Neutrophil (primary cell): ENCODE results near the gene GPC5.

Experiments
- H3K27ac ChIP-seq: fragments of 200-600 bp; sonication (generic); 2 replicates; pipeline ENCODE4 v1.5.1; 2016; ENCODE audit warnings: mild to moderate bottlenecking, moderate library complexity
- H3K27me3 ChIP-seq: fragments of 200-600 bp; sonication (generic); 2 replicates; pipeline ENCODE4 v1.6.0; 2016; ENCODE audit warnings: mild to moderate bottlenecking
- H3K36me3 ChIP-seq: fragments of 200-600 bp; sonication (generic); 2 replicates; pipeline ENCODE4 v1.5.1; 2017
- H3K4me1 ChIP-seq, 2 experiments: fragments of 200-600 bp in 1 of 2; sonication (generic) in 1 of 2; 1 replicate in 1 of 2; 2 replicates in 1 of 2; pipeline versions ENCODE4 v1.5.1 to v1.6.1; 2013 to 2016; ENCODE audit warnings: low read depth in 1 of 2, low read length in 1 of 2, mild to moderate bottlenecking in 1 of 2, moderate library complexity in 1 of 2; ENCODE audit not compliant: control insufficient read depth in 1 of 2, insufficient read depth in 1 of 2
- H3K4me3 ChIP-seq, 2 experiments: fragments of 200-600 bp in 1 of 2; sonication (generic) in 1 of 2; 1 replicate in 1 of 2; 2 replicates in 1 of 2; pipeline ENCODE4 v1.5.1; 2013 to 2016; ENCODE audit warnings: low read depth in 1 of 2, low read length in 1 of 2, mild to moderate bottlenecking in 1 of 2, moderate library complexity in 1 of 2
- H3K9me3 ChIP-seq: fragments of 200-600 bp; sonication (generic); 2 replicates; pipeline ENCODE4 v1.5.1; 2016
- TF ChIP-seq, protein P1 (sequence below): fragments of 200-600 bp; sonication (generic); IDR thresholded peaks from 2 replicates; pipeline ENCODE4 v1.5.1; 2016; ENCODE audit warnings: antibody characterized with exemption

The GPC5 gene

DNA sequence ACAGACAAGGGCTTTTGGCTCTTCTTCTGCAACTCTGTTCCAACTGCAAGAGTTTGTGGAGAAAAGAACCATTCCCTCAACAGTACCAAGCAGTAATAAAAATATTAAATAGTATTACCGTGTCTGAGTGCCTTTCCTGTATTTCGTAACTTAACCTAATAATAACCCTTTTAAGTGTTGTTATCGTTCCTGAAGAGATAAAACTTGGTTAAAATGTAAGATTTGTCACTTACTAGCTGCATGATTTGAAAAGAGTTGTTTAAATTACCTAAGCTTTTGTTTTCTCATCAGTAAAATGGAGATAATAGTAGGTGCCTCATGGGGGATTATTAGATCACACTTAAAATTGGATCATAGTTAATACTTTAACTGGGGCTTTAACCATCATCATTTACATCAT, 447.2 kb downstream of the GPC5 start:
- Histone ChIP-seq H3K27me3 (no peaks in the 10 kb centered on the region), H3K4me1 (peaks cover 0 to 13% of the 10 kb centered on the region in 2 experiments), H3K9me3 (no peaks in the 10 kb centered on the region), H3K36me3 (no peaks in the 10 kb centered on the region), H3K27ac (no peak overlapping the region), H3K4me3 (no peak overlapping the region)
- TF ChIP-seq, protein P1, sequence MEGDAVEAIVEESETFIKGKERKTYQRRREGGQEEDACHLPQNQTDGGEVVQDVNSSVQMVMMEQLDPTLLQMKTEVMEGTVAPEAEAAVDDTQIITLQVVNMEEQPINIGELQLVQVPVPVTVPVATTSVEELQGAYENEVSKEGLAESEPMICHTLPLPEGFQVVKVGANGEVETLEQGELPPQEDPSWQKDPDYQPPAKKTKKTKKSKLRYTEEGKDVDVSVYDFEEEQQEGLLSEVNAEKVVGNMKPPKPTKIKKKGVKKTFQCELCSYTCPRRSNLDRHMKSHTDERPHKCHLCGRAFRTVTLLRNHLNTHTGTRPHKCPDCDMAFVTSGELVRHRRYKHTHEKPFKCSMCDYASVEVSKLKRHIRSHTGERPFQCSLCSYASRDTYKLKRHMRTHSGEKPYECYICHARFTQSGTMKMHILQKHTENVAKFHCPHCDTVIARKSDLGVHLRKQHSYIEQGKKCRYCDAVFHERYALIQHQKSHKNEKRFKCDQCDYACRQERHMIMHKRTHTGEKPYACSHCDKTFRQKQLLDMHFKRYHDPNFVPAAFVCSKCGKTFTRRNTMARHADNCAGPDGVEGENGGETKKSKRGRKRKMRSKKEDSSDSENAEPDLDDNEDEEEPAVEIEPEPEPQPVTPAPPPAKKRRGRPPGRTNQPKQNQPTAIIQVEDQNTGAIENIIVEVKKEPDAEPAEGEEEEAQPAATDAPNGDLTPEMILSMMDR: no peak

DNA sequence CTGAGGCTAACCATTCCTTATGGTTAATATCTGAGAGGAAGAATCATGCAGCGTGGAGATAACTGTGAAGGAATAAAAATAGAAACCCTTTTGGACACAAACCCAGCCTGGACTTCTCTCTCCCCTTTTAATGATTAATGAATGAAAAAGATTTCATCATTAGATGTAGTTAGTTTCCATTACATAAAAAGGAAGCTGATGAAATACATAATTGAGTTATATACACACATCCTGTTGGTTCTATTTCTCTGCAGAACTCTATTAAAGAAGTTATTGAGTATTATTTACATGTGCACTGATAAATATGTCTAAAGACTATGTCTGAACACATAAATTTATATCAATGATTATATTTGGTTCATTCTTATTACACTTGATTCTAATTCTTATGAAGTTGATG, 465.3 kb downstream of the GPC5 start:
- H3K4me1 ChIP-seq: peaks cover 0 to 22% of the 10 kb centered on the region in 2 experiments
- H3K9me3 ChIP-seq: no peaks in the 10 kb centered on the region
- no peak overlapping the region for H3K27ac ChIP-seq
- no peaks in the 10 kb centered on the region for H3K27me3 ChIP-seq
- TF ChIP-seq, protein P1: no peak
- H3K36me3 ChIP-seq: no peaks in the 10 kb centered on the region
- H3K4me3 ChIP-seq: no peak overlapping the region

DNA sequence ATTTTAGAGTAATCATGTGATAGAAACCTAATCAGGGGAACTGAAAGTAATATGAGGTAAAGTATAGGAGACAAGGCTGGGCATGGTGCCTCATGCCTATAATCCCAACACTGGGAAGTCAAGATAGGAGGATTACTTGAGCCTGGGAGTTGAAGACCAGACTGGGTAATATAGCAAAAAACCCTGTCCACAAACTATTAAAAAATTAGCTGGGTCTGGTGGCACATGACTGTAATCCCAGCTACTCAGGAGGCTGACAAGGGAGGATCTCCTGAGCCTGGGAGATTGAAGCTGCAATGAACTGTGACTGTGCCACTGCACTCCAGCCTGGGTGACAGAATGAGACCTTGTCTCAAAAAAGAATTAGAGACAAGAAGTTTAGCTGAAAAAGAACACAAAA, 469.9 kb downstream of the GPC5 start:
- Histone ChIP-seq H3K4me3 (no peak overlapping the region), H3K4me1 (peaks cover 0 to 10% of the 10 kb centered on the region in 2 experiments), H3K36me3 (no peaks in the 10 kb centered on the region), H3K27me3 (no peaks in the 10 kb centered on the region), H3K9me3 (no peaks in the 10 kb centered on the region), H3K27ac (no peak overlapping the region)
- TF ChIP-seq, protein P1: no peak

DNA sequence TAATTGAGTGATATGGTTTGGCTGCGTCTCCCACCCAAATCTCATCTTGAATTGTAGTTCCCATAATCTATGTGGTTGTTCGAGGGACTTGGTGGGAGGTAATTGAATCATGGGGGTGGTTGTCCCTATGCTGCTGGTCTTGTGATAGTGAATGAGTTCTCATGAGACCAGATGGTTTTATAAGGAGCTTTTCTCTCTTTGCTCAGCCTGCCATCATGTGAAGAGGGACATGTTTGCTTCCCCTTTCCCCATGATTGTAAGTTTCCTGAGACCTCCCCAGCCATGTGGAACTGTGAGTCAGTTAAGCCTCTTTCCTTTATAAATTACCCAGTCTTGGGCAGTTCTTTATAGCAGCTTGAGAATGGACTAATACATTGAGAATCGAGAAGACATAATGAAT, 480.1 kb downstream of the GPC5 start:
- H3K9me3 ChIP-seq: no peaks in the 10 kb centered on the region
- H3K27me3 ChIP-seq: no peaks in the 10 kb centered on the region
- H3K36me3 ChIP-seq: no peaks in the 10 kb centered on the region
- no peak overlapping the region for H3K27ac ChIP-seq
- H3K4me1 ChIP-seq: no peaks in the 10 kb centered on the region
- TF ChIP-seq, protein P1: no peak
- no peak overlapping the region for H3K4me3 ChIP-seq

DNA sequence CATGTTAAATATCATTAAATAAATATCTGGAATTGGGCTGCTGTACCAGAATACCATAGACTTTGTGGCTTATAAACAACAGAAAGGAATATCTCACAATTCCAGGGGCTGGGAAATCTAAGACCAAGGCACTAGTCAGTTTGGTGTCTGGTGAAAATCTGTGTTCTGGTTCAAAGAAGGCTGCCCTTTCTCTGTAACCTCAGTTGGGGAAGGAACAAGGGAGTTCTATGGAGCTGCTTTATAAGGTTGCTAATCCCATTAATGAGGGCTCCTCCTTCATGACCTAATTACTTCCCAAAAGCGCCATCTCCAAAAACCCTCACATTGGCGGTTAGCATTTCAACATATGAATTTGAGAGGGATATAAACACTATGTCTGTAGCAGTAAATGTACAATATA, 480.9 kb downstream of the GPC5 start:
- Histone ChIP-seq H3K27me3 (no peaks in the 10 kb centered on the region), H3K36me3 (no peaks in the 10 kb centered on the region), H3K27ac (no peak overlapping the region), H3K4me3 (no peak overlapping the region), H3K9me3 (no peaks in the 10 kb centered on the region), H3K4me1 (no peaks in the 10 kb centered on the region)
- TF ChIP-seq, protein P1: no peak

DNA sequence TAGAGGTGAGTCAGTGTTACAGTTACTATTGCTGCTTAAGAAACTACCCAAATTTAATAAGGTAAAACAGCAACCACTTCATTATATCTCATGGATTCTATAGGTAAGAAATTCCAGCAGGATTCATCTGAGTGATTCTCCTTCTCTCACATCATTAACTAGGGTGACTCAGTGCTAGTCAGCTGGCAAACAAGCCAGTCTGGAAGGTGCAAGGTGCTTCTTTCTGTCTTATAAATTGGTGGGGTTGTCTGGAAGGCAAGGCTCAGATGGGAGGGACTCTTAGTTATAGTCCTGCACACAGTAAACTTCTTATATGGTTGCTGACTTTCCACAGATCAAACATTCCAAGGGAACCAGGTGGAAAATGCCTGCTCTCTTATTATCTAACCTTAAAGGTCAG, 484.5 kb downstream of the GPC5 start:
- H3K4me1 ChIP-seq: no peaks in the 10 kb centered on the region
- no peak overlapping the region for H3K27ac ChIP-seq
- H3K36me3 ChIP-seq: no peaks in the 10 kb centered on the region
- no peak overlapping the region for H3K4me3 ChIP-seq
- TF ChIP-seq, protein P1: no peak
- no peaks in the 10 kb centered on the region for H3K9me3 ChIP-seq
- no peaks in the 10 kb centered on the region for H3K27me3 ChIP-seq
